OCI-LY1 (cell line): ENCODE data around the gene TSPAN1.

ENCODE experiments used
- H2AFZ ChIP-seq: fragments of 200-600 bp; sonication (generic), shearing (Covaris generic); 2 replicates; pipeline ENCODE4 v1.6.0; 2014; ENCODE audit warnings: antibody characterized with exemption, mild to moderate bottlenecking, low read length
- H3F3A ChIP-seq: fragments of 200-600 bp; sonication (generic), shearing (Covaris generic); 2 replicates; pipeline ENCODE4 v1.6.0; 2014; ENCODE audit warnings: mild to moderate bottlenecking, antibody characterized with exemption, low read length, moderate library complexity; ENCODE audit not compliant: insufficient read depth
- H3K27ac ChIP-seq: fragments of 200-600 bp; sonication (generic); 2 replicates; pipeline ENCODE4 v1.5.1; 2014; ENCODE audit warnings: low read length, mixed run types, mild to moderate bottlenecking, low read depth; ENCODE audit not compliant: poor library complexity, severe bottlenecking
- H3K27me3 ChIP-seq: fragments of 200-600 bp; sonication (generic); 2 replicates; pipeline ENCODE4 v1.6.0; 2014; ENCODE audit warnings: antibody characterized with exemption, mild to moderate bottlenecking, low read length, moderate library complexity; ENCODE audit not compliant: insufficient read depth
- H3K36me3 ChIP-seq: fragments of 200-600 bp; sonication (generic); 2 replicates; pipeline ENCODE4 v1.6.1; 2014; ENCODE audit warnings: mild to moderate bottlenecking, antibody characterized with exemption, low read length, moderate library complexity, mixed read lengths; ENCODE audit not compliant: insufficient read depth
- H3K4me1 ChIP-seq: fragments of 200-600 bp; sonication (generic); 2 replicates; pipeline ENCODE4 v1.5.1; 2014; ENCODE audit warnings: mild to moderate bottlenecking, low read length, moderate library complexity; ENCODE audit not compliant: insufficient read depth, severe bottlenecking
- H3K4me2 ChIP-seq: fragments of 200-600 bp; sonication (generic), shearing (Covaris generic); 2 replicates; pipeline ENCODE4 v1.6.1; 2014; ENCODE audit warnings: low read length
- H3K4me3 ChIP-seq: fragments of 200-600 bp; sonication (generic); 2 replicates; pipeline ENCODE4 v1.5.1; 2014; ENCODE audit warnings: low read length, low read depth, mild to moderate bottlenecking, mixed read lengths; ENCODE audit not compliant: poor library complexity, severe bottlenecking
- H3K79me2 ChIP-seq: fragments of 200-600 bp; shearing (Covaris generic); 2 replicates; pipeline ENCODE4 v1.6.1; 2016; ENCODE audit warnings: mixed run types, low read length, mixed read lengths; ENCODE audit not compliant: insufficient read depth
- H3K9ac ChIP-seq: fragments of 200-600 bp; sonication (generic), shearing (Covaris generic); 2 replicates; pipeline ENCODE4 v1.6.1; 2014; ENCODE audit warnings: mild to moderate bottlenecking, low read length, mixed read lengths
- H3K9me2 ChIP-seq: fragments of 200-600 bp; sonication (generic), shearing (Covaris generic); 2 replicates; pipeline ENCODE4 v1.6.1; 2014; ENCODE audit warnings: low read depth, mild to moderate bottlenecking, low read length, mixed read lengths
- H3K9me3 ChIP-seq: fragments of 200-600 bp; shearing (Covaris generic); 2 replicates; pipeline ENCODE4 v1.6.1; 2014; ENCODE audit warnings: low read length, mixed read lengths
- H4K20me1 ChIP-seq: fragments of 200-600 bp; sonication (generic), shearing (Covaris generic); 2 replicates; pipeline ENCODE4 v1.6.0; 2016; ENCODE audit warnings: mild to moderate bottlenecking, low read length; ENCODE audit not compliant: insufficient read depth
- EZH2 ChIP-seq: fragments of 200-600 bp; sonication (generic), shearing (Covaris generic); IDR thresholded peaks from 2 replicates; pipeline ENCODE4 v1.8.0; 2017; ENCODE audit warnings: borderline replicate concordance, mixed run types, mild to moderate bottlenecking, antibody characterized with exemption, low read length, moderate library complexity, mixed read lengths
- TF ChIP-seq, protein P1 (sequence below): fragments of 200-600 bp; sonication (generic), shearing (Covaris generic); IDR thresholded peaks from 2 replicates; pipeline ENCODE4 v1.5.1; 2017; ENCODE audit warnings: mild to moderate bottlenecking, antibody characterized with exemption, low read length, moderate library complexity, mixed read lengths

Gene TSPAN1

DNA sequence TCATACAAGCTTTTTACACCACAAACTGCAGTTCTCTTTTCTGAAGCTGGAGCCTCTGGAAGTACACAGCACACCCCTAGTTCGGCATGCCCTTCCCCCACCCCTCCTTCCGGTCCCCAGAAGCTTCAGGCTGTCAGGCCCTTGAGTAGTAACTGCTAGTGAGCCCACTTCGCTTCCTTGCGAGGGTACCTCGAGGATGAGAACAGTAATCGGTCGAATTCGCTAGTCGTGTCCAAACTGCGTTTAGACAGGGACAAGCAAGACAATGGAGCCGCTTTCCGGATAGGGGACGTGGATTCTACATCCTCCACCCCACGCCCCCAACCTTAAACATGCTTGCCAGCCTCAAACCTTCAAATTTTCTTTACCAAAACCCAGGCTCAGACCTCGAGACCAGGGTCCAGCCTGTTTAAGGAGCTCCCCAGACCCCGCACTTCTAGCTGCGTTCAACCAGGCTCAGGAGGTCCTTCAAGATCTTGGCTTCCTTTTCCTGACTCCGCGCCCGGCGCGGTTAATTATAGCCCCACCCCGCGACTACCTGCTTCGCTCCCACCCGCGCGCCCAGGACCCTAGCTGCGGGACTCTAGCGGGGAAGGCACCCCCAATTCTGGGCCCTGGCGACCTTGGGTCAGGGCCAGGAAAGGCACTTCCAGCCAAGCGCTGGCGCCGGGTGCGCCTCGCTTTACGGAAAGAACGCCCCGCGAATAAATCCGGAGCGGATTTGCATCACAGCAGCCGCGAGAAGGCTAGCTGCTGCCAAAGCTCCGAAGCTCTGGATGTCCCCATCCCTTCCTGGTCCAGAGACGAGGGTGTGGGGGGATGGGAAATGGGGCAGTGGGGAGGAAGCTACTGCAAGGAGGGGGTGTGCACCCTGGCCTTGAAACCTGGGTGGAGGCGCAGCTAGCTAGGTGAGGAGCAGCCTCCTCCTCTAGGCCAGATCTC, 8.1 kb upstream of the TSPAN1 start:
- Histone ChIP-seq H2AFZ (peak overlapping the region; percentile 22; the same call in 1 of the 2 replicates), H3K4me3 (peak overlapping the region; percentile 51), H3K4me1 (peaks cover 16% of the 10 kb centered on the region), H3K9me2 (no peaks in the 10 kb centered on the region), H3K9me3 (no peaks in the 10 kb centered on the region), H3F3A (no peaks in the 10 kb centered on the region), H3K27me3 (no peaks in the 10 kb centered on the region; the same call in 1 of the 2 replicates), H3K4me2 (peak overlapping the region; percentile 67), H3K27ac (no peak overlapping the region), H3K79me2 (no peaks in the 10 kb centered on the region), H4K20me1 (no peaks in the 10 kb centered on the region), H3K36me3 (no peaks in the 10 kb centered on the region; the same call in 1 of the 2 replicates), H3K9ac (peak overlapping the region; percentile 31; the same call in 1 of the 2 replicates)
- TF ChIP-seq, protein P1, sequence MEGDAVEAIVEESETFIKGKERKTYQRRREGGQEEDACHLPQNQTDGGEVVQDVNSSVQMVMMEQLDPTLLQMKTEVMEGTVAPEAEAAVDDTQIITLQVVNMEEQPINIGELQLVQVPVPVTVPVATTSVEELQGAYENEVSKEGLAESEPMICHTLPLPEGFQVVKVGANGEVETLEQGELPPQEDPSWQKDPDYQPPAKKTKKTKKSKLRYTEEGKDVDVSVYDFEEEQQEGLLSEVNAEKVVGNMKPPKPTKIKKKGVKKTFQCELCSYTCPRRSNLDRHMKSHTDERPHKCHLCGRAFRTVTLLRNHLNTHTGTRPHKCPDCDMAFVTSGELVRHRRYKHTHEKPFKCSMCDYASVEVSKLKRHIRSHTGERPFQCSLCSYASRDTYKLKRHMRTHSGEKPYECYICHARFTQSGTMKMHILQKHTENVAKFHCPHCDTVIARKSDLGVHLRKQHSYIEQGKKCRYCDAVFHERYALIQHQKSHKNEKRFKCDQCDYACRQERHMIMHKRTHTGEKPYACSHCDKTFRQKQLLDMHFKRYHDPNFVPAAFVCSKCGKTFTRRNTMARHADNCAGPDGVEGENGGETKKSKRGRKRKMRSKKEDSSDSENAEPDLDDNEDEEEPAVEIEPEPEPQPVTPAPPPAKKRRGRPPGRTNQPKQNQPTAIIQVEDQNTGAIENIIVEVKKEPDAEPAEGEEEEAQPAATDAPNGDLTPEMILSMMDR = no peak
- TF ChIP-seq EZH2 = no peak

DNA sequence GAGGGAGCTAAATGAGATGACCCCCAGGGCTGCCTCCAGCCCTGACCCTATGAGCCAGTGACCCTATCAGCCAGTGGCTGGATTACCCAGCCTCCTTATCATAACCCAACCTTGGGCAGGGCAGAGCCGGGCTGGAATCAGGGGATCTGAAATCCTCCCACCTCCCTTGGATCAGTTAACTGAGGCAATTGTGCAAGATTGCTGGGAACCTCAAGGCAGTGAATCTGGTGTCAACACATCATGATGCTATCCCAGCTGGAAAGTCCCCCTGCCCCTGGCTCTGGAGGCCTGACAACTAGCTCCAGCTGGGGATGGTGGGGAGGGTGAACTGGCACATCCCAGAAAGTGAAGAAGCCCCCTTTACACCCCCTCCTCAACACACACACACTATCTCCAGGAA, 6.4 kb upstream of the TSPAN1 start:
- Histone ChIP-seq H2AFZ (no peak overlapping the region), H3K4me2 (no peak overlapping the region), H3K27me3 (no peaks in the 10 kb centered on the region; the same call in 1 of the 2 replicates), H3K79me2 (no peaks in the 10 kb centered on the region), H3K36me3 (no peaks in the 10 kb centered on the region; the same call in 1 of the 2 replicates), H3K9ac (no peak overlapping the region), H3K4me1 (peaks cover 18% of the 10 kb centered on the region), H3K9me3 (no peaks in the 10 kb centered on the region), H3F3A (no peaks in the 10 kb centered on the region), H3K9me2 (no peaks in the 10 kb centered on the region), H3K27ac (no peak overlapping the region), H3K4me3 (no peak overlapping the region), H4K20me1 (no peaks in the 10 kb centered on the region)
- TF ChIP-seq, protein P1 = no peak
- no peak for TF ChIP-seq EZH2

DNA sequence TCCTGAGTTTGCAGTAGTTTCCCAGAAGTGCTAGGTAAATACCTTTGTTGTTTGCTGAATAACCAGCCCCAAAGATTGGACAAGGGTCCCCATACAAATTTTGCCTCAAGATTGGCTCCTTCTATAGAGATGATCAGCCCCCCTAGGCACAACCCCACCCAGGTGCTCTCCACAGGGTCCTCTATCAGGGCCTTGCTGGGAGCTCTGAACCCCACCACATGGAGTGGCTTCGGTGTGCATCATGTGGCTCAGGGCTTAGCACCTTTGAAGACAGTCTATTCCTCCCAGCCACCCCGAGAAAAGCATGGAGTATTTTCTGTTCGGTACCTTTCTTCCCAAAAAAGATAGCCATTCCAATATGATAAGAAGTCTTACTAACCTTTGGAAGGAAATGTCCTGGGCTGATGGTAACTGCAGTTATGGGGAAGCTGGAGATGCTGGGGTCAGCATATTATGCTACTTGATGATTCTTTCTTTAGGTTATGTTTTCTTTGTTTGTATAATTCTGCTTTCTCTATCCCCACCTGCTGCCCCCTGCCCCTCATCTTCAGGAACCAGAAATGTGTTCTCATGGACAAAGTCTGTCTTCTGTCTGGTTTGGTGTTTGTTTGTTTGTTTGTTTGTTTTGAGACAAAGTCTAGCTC, 5.0 kb upstream of the TSPAN1 start:
- no peaks in the 10 kb centered on the region for H3K9me3 ChIP-seq
- H3K9ac ChIP-seq = no peak overlapping the region
- no peaks in the 10 kb centered on the region; the same call in 1 of the 2 replicates for H3K36me3 ChIP-seq
- H3K4me1 ChIP-seq = peaks cover 20% of the 10 kb centered on the region
- no peaks in the 10 kb centered on the region for H3K79me2 ChIP-seq
- no peak for TF ChIP-seq EZH2
- TF ChIP-seq, protein P1 = no peak
- H3K27me3 ChIP-seq = no peaks in the 10 kb centered on the region; the same call in 1 of the 2 replicates
- H3K27ac ChIP-seq = no peak overlapping the region
- no peak overlapping the region for H3K4me2 ChIP-seq
- no peak overlapping the region for H2AFZ ChIP-seq
- no peak overlapping the region for H3K4me3 ChIP-seq
- no peaks in the 10 kb centered on the region for H3F3A ChIP-seq
- no peaks in the 10 kb centered on the region for H4K20me1 ChIP-seq
- no peaks in the 10 kb centered on the region for H3K9me2 ChIP-seq
